IPS-18c (cell line): Measurements from ENCODE around the gene DPH2.

Experiments
- H3K4me3 ChIP-seq: 2 replicates; pipeline ENCODE4 v1.7.0; 2013; ENCODE audit warnings: low read depth, mild to moderate bottlenecking, low read length, moderate library complexity; ENCODE audit not compliant: insufficient read depth
- H3K9me3 ChIP-seq: one replicate; pipeline ENCODE4 v1.6.1; 2013; ENCODE audit warnings: mild to moderate bottlenecking, low read length, moderate library complexity; ENCODE audit not compliant: control insufficient read depth, insufficient read depth

DPH2 gene

GRCh38 chr1:44002165-44002564, 32.4 kb downstream of the DPH2 start:
- Histone ChIP-seq H3K4me3 (no peak overlapping the region), H3K9me3 (no peaks in the 10 kb centered on the region)

- no peak overlapping the region for H3K4me3 ChIP-seq
- no peaks in the 10 kb centered on the region for H3K9me3 ChIP-seq
Observed at GRCh38 chr1:44002606-44003157, 32.9 kb downstream of the DPH2 start.

- no peaks in the 10 kb centered on the region for H3K9me3 ChIP-seq
- no peak overlapping the region for H3K4me3 ChIP-seq
Observed at GRCh38 chr1:44008259-44008658, 38.4 kb downstream of the DPH2 start.

- no peak overlapping the region for H3K4me3 ChIP-seq
- no peaks in the 10 kb centered on the region for H3K9me3 ChIP-seq
Observed at GRCh38 chr1:44010935-44011471, 41.2 kb downstream of the DPH2 start.

- Histone ChIP-seq H3K9me3 (no peaks in the 10 kb centered on the region), H3K4me3 (no peak overlapping the region)
Observed at GRCh38 chr1:44012404-44012803, 42.6 kb downstream of the DPH2 start.

- Histone ChIP-seq H3K4me3 (no peak overlapping the region), H3K9me3 (no peaks in the 10 kb centered on the region)
Observed at GRCh38 chr1:44012941-44013609, 43.3 kb downstream of the DPH2 start.

GRCh38 chr1:44013949-44014348, 44.1 kb downstream of the DPH2 start:
- H3K4me3 ChIP-seq: no peak overlapping the region
- no peaks in the 10 kb centered on the region for H3K9me3 ChIP-seq

GRCh38 chr1:44014365-44015104, 44.7 kb downstream of the DPH2 start:
- H3K9me3 ChIP-seq: no peaks in the 10 kb centered on the region
- H3K4me3 ChIP-seq: no peak overlapping the region

- H3K9me3 ChIP-seq: no peaks in the 10 kb centered on the region
- H3K4me3 ChIP-seq: no peak overlapping the region
Observed at GRCh38 chr1:44015206-44015605, 45.4 kb downstream of the DPH2 start.

GRCh38 chr1:44016041-44016889, 46.5 kb downstream of the DPH2 start:
- Histone ChIP-seq H3K9me3 (no peaks in the 10 kb centered on the region), H3K4me3 (no peak overlapping the region)

- Histone ChIP-seq H3K9me3 (no peaks in the 10 kb centered on the region), H3K4me3 (no peak overlapping the region)
Observed at GRCh38 chr1:44016890-44017400, 47.1 kb downstream of the DPH2 start.

GRCh38 chr1:44019466-44019948, 49.7 kb downstream of the DPH2 start:
- H3K4me3 ChIP-seq: no peak overlapping the region
- no peaks in the 10 kb centered on the region for H3K9me3 ChIP-seq

GRCh38 chr1:44020464-44020863, 50.7 kb downstream of the DPH2 start:
- Histone ChIP-seq H3K4me3 (no peak overlapping the region), H3K9me3 (no peaks in the 10 kb centered on the region)

GRCh38 chr1:44021156-44021555, 51.3 kb downstream of the DPH2 start:
- H3K4me3 ChIP-seq: no peak overlapping the region
- no peaks in the 10 kb centered on the region for H3K9me3 ChIP-seq

GRCh38 chr1:44021581-44022321, 51.9 kb downstream of the DPH2 start:
- Histone ChIP-seq H3K4me3 (no peak overlapping the region), H3K9me3 (no peaks in the 10 kb centered on the region)
